Lower lobe of right lung (tissue), 2 donors: Measurements from ENCODE around the gene RAD54L2. TPM values are rescaled to one million over a fixed set of nuclear protein-coding genes. Genes with fewer than 3 reads are reported as not detected.
"Not testable (repeated sequence)": the region's sequence is repeated elsewhere in the genome, so short reads cannot be mapped to it uniquely, and the experiment has no call there.

Experiments
- ATAC-seq, 2 donors: fragments of 200-7000 bp; cut with Tn5 transposase; one replicate each; pipeline ENCODE4 v1.9.1; 2020 to 2022; ENCODE audit warnings: mild to moderate bottlenecking in 2 of 2, moderate library complexity in 2 of 2
- DNase-seq: peaks from one replicate; pipeline ENCODE4 v3.0.0-alpha.2; 2020
- H3K27ac ChIP-seq: fragments of 200-600 bp; one replicate; pipeline ENCODE4 v1.8.0; 2022
- H3K27me3 ChIP-seq: fragments of 200-600 bp; one replicate; pipeline ENCODE4 v1.8.0; 2022; ENCODE audit warnings: low read depth
- H3K36me3 ChIP-seq: fragments of 200-600 bp; one replicate; pipeline ENCODE4 v1.8.0; 2022; ENCODE audit warnings: mild to moderate bottlenecking
- H3K4me1 ChIP-seq: fragments of 200-600 bp; one replicate; pipeline ENCODE4 v1.8.0; 2022
- H3K4me3 ChIP-seq: fragments of 200-600 bp; one replicate; pipeline ENCODE4 v1.8.0; 2022; ENCODE audit warnings: mild to moderate bottlenecking
- H3K9me3 ChIP-seq: fragments of 200-600 bp; one replicate; pipeline ENCODE4 v1.8.0; 2022
- intact Hi-C: fragments of 100-400 bp; cut with DNase I; formaldehyde crosslinking; loops from one replicate; pipeline ENCODE4 v1.11.0; 2022
- total RNA-seq: library from RNA; stranded (reverse); fragmentation: NEBNext Ultra II Directional; extraction: Animal tissue kit (Norgen Biotek cat#: 25700); gene quantifications from one replicate; pipeline ENCODE4 v1.2.1, GENCODE V29; 2021
- TF ChIP-seq, protein P1 (sequence below): fragments of 200-600 bp; IDR thresholded peaks from one replicate; pipeline ENCODE4 v1.8.0; 2022; ENCODE audit warnings: antibody characterized with exemption, mild to moderate bottlenecking
- donor health status: DM: no; HTN: yes; CAD: no; lungs with severe emphysema.

Gene RAD54L2
- total RNA-seq, 1 donor from 2014 or later: 21.4 TPM

DNA sequence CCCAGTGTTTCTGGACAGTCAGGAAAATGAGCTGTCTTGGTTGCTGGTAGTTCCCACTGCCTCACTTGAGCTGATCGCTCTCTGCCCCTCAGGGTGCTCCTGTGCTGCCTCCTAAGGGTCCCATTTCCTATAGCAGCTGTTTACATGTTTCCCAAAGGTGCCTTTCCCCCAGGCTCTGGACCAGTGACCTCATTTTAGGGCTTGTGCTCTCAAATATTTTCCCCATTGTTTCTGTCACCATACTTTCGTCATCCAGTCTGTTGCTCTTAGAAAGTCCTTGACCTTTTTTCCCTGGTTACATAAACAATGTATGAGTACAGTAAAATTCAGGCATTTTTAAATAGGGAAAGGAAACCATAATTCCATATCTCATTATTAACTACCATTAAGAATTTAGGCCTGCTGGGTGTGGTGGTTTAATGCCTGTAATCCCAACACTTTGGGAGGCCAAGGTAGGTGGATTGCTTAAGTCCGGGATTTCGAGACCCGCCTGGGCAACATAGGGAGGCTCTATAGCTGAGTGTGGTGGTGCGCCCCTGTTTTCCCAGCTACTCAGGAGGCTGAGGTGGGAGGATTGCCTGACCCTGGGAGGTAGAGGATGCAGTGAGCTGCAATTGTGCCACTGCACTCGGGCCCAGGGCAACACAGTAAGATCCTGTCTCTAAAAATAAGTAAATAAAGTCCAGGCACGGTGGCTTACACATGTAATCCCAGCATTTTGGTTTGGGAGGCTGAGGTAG lies 11.7 kb downstream of the RAD54L2 start:
- DNase-seq (no peak), ATAC-seq (peak; percentile 46 to 72)
- Histone ChIP-seq H3K4me3 (no peak overlapping the region), H3K4me1 (no peaks in the 10 kb centered on the region), H3K27me3 (no peaks in the 10 kb centered on the region), H3K27ac (peak overlapping the region; percentile 18), H3K9me3 (no peaks in the 10 kb centered on the region), H3K36me3 (peaks cover 50% of the 10 kb centered on the region)
- TF ChIP-seq, protein P1, sequence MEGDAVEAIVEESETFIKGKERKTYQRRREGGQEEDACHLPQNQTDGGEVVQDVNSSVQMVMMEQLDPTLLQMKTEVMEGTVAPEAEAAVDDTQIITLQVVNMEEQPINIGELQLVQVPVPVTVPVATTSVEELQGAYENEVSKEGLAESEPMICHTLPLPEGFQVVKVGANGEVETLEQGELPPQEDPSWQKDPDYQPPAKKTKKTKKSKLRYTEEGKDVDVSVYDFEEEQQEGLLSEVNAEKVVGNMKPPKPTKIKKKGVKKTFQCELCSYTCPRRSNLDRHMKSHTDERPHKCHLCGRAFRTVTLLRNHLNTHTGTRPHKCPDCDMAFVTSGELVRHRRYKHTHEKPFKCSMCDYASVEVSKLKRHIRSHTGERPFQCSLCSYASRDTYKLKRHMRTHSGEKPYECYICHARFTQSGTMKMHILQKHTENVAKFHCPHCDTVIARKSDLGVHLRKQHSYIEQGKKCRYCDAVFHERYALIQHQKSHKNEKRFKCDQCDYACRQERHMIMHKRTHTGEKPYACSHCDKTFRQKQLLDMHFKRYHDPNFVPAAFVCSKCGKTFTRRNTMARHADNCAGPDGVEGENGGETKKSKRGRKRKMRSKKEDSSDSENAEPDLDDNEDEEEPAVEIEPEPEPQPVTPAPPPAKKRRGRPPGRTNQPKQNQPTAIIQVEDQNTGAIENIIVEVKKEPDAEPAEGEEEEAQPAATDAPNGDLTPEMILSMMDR: no peak
- intact Hi-C loops: no loop called here

DNA sequence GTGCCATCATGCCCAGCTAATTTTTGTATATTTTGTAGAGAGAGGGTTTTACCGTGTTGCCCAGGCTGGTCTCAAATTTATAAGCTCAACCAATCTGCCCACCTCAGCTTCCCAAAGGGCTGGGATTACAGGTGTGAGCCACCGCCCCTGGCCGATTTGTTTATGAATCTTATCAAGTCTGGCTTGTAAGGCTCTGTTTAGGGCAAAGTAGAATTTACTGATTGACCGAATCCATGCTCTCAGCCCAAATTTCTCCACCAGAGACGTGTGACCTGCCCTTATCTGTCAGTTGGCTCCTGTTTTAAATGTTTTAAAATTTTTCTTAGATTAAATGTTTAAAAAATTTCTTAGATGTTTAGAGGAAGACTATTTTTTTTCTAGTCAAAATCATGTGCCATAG lies 19.5 kb downstream of the RAD54L2 start:
- H3K4me3 ChIP-seq: no peak overlapping the region
- H3K9me3 ChIP-seq: no peaks in the 10 kb centered on the region
- DNase-seq (no peak), ATAC-seq (no peak)
- intact Hi-C loops: no loop called here
- H3K4me1 ChIP-seq: peaks cover 16% of the 10 kb centered on the region
- TF ChIP-seq, protein P1: no peak
- no peak overlapping the region for H3K27ac ChIP-seq
- peaks cover 32% of the 10 kb centered on the region for H3K36me3 ChIP-seq
- no peaks in the 10 kb centered on the region for H3K27me3 ChIP-seq

DNA sequence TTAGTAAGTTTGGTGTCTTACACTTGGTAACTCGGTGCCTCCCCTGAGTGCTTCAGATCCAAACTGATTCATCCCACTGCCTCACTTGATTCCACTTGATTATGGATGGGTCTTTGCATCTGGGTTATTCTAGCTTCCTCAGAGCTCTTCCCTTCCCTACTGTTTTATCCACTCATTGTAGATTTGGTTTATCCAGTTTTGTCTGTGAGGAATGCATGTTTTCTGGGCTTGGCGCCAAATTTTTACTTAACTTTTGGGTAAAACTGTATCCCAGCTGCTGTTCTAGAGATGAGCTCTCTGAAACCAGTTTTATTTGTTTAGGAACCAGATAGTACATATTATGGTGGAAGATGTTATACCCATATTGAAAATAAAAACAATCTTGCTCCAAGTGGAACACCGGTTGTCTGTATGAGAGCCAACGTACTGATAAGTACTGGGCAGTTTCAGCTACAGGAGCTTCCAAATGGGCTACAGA lies 20.9 kb downstream of the RAD54L2 start:
- TF ChIP-seq, protein P1: no peak
- Histone ChIP-seq H3K4me3 (no peak overlapping the region), H3K4me1 (peaks cover 20% of the 10 kb centered on the region), H3K27ac (no peak overlapping the region), H3K27me3 (no peaks in the 10 kb centered on the region), H3K9me3 (no peaks in the 10 kb centered on the region), H3K36me3 (peaks cover 20% of the 10 kb centered on the region)
- ATAC-seq (no peak), DNase-seq (no peak)
- intact Hi-C loops: no loop called here

DNA sequence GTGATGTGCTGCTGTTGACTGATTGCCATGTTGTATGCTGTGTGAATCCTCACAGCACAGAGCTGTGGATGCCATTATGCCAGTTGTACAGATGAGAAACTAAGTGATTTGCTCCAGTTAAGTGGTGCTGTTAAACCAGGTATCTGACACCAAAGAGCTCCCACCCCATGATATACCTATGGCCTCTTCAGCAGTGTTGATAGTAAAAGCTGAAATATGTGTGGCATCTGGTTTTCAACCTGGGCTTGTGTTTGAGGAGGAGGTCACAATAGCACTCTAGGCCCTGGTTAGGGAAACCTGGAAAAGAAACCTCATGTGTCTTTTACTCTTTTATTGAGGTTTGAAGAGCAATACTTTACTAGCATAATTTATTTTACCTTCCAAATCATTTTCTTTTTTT lies 21.4 kb downstream of the RAD54L2 start:
- intact Hi-C loops: no loop called here
- no peak for DNase-seq
- ATAC-seq: no peak

DNA sequence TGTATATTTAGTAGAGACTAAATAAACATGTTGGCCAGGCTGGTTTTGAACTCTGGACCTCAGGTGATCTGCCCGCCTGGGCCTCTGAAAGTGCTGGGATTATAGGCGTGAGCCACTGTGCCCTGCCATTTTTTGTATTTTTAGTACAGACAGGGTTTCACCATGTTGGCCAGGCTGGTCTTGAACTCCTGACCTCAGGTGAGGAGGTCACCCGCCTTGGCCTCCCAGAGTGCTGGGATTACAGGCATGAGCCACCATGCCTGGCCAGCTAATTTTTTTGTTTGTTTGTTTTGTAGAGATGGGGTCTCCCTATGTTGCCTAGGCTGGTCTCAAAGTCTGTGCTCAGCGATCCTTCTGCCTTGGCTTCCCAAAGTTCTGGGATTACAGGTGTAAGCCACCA lies 23.9 kb downstream of the RAD54L2 start:
- H3K27me3 ChIP-seq, H3K4me3 ChIP-seq, intact Hi-C loops, H3K36me3 ChIP-seq, ATAC-seq, H3K27ac ChIP-seq, DNase-seq, H3K9me3 ChIP-seq: not testable (repeated sequence)
- H3K4me1 ChIP-seq: peaks cover 20% of the 10 kb centered on the region

More for the DNA sequence above, 21.4 kb downstream of the RAD54L2 start:
- TF ChIP-seq, protein P1: no peak
- no peaks in the 10 kb centered on the region for H3K27me3 ChIP-seq
- no peak overlapping the region for H3K4me3 ChIP-seq
- H3K4me1 ChIP-seq: peaks cover 20% of the 10 kb centered on the region
- H3K36me3 ChIP-seq: peaks cover 16% of the 10 kb centered on the region
- no peaks in the 10 kb centered on the region for H3K9me3 ChIP-seq
- H3K27ac ChIP-seq: no peak overlapping the region

DNA sequence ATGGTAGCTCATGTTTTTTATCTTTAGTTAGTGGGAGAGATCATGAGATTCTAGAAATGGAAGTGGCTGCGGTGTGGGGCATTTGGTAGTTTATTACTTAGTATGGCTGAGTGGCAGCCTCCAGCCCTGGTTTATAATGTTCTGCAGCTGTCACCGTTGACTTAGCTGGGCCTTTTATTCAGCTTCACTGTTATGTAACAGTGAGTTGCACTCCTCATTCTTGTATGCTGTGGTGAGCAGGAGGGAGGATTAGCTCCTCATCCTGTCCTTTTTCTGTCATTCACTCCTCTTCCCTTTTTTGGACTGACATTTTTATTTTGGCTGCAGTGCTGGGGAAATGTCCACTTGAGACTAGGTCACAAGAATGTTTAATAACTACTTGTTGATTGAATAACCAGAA lies 29.5 kb downstream of the RAD54L2 start:
- Histone ChIP-seq H3K27ac (no peak overlapping the region), H3K9me3 (no peaks in the 10 kb centered on the region), H3K4me3 (no peak overlapping the region), H3K36me3 (peaks cover 12% of the 10 kb centered on the region), H3K27me3 (no peaks in the 10 kb centered on the region), H3K4me1 (peaks cover 24% of the 10 kb centered on the region)
- ATAC-seq (peak; percentile 37 to 61), DNase-seq (no peak)
- intact Hi-C loops: no loop called here
- TF ChIP-seq, protein P1: no peak
